Activated T-helper 1 cell treated with anti-CD3 and anti-CD28 coated beads, Interleukin-2, amount 50 U/mL, for 16 hours (primary cell): ENCODE data around the gene TXNDC11.

Experiments
- DNase-seq, 2 donors: peaks; one replicate each; pipeline ENCODE4 v3.0.0-alpha.2; 2020; ENCODE audit warnings: low read depth in 1 of 2, low spot score in 1 of 2

The TXNDC11 gene

DNA sequence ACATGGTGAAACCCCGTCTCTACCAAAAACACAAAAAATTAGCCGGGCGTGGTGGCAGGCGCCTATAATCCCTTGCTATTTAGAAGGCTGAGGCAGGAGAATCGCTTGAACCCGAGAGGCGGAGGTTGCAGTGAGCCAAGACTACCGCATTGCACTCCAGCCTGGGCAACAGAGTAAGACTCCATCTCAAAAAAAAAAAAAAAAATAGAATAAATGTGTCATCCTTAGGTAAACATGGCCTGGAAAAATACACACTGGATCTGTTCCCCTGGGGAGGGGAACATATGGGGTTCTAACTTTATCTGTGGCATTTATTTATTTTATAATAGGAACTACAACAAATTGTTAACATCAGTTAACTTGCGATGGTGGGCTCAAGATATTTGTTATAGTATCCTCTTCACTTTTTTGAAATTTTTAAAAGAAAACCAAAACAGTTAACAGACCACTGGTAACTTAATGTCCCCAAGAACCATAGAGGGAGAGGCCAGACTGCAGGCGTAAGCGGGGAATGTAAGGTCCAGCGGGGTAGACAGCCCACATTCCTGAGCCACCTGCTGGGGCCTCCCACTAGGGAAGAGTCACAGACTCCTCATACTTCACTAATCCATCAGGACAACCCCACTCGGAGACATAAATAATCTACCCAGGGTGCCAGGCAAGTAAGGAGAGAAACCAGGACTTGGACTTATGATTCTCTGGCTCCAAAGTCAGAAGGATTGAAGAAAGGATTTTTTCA lies 12.5 kb upstream of the TXNDC11 start:
- no peak for DNase-seq

DNA sequence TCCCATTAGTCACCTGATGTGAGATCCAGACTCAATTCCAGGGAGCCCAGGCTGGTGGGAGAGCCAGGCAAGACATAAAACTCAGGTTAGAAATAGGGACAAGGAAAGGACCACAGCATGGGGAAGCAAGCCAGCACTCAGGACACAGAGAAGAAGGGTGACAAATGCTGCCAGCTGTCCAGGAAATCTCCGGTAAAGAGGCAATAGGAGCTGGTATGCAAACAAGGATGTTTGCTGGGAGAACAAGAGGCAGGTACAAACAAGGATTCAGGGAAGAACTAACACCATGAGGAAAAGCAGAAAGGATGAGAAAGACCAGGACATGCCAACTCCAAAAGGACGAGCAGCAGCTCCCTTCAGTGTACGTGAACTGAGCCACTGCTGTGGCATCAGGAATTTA lies 10.2 kb upstream of the TXNDC11 start:
- DNase-seq, result no peak

DNA sequence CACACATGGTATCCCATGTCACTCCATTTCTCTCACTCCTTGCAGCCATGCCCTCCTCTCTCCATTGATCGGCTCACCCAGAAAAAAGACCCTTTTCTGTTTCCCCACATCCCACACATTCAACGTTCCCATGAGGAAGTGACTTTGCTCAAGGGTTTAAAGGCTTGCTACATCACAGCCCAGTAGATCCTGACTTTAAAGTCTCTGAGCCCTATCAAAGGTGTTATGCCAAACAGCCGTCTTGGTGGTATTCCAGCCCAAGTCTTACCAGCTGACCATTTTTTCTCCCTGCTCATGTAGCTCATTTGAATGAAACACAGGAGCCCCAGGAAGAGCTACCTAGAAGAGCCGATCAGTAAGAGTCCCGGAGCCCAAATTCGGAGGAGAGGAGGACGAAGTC lies 7.4 kb upstream of the TXNDC11 start:
- DNase-seq, result no peak

DNA sequence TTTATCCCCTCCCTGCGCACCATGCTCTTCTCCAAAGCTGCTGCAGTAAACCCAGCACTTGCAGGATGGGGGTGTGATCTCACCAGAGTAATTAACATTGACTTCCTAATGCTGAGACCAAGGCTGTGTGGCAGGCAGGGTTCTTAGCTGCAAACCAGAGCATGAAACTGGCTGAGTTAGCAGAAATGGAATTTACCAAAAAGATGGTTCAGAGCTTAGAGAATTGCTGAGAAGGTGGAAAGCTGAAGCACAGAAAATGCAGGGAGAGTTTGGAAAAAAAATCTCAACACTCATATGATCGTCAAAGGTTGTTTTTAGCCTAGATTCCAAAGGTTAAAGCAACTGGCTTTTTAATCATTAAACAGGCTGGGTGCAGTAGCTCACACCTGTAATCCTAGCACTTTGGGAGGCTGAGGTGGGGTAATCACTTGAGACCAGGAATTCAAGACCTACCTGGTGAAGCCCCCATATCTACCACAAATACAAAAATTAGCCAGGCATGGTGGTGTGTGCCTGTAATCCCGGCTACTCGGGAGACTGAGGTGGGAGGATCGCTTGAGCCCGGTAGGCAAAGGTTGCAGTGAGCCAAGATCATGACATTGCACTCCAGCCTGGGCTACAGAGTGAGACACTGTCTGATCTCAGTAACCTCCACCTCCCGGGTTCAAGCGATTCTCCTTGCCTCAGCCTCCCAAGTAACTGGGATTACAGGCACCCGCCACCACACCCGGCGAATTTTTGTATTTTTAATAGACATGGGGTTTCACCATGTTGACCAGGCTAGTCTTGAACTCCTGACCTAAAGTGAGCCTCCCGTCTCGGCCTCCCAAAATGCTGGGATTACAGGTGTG lies 6.0 kb upstream of the TXNDC11 start:
- no peak for DNase-seq

DNA sequence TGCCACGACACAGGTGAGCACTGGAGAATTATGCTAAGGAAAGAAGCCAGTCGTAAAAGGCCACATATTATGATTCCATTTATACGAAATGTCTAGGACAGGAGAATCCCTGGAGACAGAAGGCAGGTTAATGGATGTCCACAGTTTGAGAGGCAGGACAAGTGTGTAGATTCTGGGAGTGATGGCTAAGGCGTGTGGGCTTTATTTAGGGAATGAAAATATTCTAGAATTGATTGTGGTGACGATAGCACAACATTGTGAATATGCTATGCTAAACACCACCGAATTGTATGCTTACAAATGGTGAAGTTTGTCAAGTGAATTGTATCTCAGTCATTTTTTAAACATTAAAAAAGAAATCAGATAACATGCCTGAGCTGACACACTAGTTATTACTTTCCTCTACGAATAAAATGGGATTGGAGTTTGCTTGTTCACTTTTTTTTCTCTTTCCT lies 5.3 kb upstream of the TXNDC11 start:
- no peak for DNase-seq

DNA sequence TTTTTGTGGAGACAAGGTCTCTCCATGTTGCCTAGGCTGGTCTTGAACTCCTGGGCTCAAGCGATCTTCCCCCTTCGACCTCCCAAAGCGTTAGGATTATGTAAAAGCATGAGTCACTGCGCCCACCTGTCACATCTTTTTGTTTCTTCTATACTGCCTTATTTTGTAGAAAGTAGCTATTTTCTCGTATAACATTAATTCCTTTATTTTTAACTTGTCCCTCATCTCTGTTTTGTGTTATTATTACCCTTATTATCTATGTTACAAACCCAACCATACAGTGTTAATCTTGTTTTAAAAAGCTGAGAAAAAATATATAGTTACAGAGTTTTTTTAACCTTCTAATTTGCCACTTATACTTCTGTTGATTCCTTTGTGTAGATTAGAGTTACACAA lies 1.4 kb upstream of the TXNDC11 start:
- no peak for DNase-seq

DNA sequence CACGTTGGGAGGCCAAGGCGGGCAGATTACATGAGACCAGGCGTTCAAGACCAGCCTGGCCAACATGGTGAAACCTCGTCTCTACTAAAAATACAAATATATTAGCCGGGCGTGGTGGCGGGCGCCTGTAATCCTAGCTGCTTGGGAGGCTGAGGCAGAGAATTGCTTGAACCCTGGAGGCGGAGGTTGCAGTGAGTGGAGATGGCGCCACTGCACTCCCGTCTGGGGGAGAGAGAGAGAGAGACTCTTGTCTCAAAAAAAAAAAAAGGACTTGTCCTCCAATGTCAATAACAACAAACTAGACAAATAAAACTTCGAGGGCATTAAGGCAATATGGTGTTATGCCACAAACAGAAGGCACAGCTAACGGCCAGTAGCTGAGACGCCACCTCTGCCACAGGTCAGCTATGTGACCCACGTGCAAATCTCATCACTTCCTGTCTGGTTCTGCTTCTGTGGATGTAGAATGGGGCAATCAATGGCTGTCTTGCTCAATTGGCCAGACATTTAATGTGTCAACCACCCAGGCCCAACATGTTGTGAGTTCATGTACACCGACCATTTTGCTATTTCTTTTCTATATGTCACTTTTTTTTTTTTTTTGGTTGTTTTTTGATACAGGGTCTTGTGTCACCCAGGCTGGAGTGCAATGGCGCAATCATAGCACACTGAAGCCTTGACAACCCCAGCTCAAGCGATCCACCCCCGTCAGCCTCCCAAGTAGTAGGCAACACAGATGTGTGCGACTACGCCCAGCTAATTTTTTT lies 834 bp upstream of the TXNDC11 start:
- no peak for DNase-seq

DNA sequence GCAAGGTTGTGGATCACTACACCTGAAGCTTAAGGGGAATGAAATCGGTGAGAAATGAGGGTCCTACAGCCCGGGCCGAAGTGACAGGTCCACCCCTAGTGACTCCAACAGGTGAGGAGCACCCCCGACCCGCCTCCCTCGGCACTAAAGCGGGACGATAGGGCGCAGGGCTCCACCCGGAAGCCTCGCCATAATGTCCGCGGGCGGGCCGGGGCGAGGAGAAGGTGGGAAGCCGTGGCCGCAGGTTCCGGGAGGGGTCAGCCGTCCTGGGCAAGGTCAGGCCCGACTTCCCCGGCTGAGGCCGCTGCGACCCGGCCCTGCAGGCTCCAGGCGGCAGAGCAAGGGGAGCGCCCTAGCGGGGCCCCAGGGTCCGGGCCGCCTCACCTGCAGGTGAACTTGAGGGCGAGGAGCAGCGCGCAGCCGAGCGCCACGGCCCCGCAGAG lies 543 bp downstream of the TXNDC11 start:
- peak; percentile 7 to 17 for DNase-seq

DNA sequence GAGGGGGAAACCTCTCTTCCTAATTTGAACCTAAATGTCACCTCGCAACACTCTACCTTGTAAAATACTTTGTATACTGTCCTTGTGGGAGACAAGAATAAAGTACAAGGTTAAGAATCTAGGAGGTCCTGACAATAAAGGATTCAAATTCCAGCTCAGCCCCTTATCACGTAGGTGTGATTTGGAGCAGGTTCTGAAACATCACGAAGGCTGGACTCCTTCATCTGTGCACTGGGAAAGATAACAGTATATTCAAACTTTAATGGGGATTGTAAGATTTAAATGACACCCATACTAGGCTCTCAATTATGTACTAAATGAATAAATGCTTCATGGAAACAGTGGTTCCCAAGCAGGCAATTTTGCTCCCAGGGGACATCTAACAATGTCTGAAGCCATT lies 2.1 kb downstream of the TXNDC11 start:
- no peak for DNase-seq

DNA sequence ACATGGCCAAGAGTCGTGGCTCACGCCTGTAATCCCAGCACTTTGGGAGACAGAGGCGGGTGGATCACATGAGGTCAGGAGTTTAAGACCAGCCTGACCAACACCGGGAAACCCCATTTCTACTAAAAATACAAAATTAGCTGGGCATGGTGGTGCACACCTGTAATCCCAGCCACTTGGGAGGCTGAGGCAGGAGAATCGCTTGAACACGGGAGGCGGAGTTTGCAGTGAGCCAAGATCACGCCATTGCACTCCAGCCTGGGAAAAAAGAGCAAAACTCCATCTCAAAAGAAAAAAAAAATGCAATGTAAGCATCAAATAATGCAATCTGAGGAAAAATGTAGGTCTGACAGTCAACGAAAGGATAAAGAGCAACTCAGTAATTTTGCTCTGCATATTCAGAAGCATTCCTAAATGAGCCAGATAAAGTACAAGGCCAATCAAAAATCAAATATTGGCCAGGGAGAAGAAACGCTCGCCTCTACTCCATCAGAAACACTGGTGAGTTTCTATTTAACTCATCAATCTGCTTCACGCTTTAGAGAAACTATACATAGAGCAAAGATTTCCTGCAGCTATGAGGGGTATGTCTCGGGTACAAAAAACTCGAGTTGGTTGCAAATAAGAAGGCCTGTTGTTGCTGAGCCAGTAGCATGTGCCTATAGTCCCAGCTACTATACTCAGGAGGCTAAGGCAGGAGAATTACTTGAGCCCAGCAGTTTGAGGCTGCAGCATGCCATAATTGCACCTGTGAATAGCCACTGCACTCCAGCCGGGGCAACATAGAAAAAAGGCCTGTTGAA lies 3.7 kb downstream of the TXNDC11 start:
- DNase-seq, result no peak

DNA sequence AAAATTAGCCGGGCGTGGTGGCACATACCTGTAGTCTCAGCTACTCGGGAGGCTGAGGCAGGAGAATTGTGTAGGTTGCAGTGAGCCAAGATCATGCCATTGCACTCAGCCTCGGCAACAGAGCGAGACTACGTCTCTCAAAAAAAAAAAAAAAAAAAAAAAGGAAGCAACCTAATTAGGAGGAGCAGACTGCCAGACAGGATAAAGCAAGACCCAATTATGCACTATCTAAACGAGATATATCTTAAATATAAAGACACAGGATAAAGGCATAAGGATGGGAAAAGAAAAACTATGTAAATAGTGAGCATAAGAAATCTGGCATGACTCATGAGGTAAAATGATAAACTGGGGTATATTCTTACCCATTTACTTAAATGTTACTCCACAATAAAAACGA lies 4.9 kb downstream of the TXNDC11 start:
- DNase-seq, result no peak

DNA sequence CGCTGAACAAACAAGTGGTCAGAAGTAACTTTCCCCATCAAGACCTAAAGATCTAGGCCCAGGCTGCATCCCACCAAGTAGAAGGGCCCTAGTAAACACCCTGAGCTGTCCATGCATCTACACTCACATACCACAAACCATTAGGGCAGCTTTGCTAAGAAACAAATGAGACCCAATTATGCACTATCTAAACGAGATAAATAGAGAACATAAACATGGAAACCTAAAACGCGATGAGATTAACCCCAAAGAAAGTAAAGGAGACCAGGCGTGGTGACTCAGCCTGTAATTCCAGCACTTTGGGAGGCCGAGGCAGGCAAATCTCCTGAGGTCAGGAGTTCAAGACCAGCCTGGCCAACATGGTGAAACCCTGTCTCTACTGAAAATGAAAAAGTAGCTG lies 5.8 kb downstream of the TXNDC11 start:
- no peak for DNase-seq

DNA sequence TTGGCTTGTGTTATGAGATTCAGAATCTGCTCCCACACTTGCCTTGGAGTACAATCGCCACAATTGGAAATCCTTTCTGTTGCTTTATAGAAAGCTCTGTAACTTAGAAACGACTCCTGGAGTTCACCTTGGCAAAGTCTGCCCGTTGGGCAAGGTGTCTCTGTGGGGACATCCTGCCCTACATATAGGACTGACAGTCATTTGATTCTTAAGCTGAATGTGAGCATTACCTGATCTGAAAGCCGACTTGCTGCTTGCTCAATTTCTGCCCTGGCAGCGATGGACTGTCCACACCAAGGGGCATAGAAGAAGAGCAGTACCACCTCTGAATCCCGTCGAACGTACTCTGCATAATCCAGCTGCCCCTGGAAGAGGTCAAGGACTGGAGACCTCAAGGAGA lies 6.9 kb downstream of the TXNDC11 start:
- no peak for DNase-seq

DNA sequence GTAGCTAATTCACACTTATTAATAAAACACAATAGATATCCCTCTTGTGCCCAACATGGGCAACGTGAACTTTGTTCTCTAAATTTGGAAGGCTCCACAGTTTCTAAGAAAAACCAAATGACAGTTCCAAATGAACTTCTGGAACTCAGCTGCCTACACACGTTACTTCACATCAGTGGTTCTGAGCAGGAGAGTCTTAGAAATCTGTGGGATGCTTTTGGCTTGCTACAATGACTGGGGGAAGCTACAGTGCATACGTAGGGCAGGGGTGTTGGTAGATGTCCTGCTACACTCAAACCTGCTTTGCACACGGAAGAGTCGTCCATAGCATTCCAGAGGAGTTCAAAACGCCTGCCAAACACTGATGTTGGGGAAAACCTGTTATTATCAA lies 8.0 kb downstream of the TXNDC11 start:
- DNase-seq, result no peak

DNA sequence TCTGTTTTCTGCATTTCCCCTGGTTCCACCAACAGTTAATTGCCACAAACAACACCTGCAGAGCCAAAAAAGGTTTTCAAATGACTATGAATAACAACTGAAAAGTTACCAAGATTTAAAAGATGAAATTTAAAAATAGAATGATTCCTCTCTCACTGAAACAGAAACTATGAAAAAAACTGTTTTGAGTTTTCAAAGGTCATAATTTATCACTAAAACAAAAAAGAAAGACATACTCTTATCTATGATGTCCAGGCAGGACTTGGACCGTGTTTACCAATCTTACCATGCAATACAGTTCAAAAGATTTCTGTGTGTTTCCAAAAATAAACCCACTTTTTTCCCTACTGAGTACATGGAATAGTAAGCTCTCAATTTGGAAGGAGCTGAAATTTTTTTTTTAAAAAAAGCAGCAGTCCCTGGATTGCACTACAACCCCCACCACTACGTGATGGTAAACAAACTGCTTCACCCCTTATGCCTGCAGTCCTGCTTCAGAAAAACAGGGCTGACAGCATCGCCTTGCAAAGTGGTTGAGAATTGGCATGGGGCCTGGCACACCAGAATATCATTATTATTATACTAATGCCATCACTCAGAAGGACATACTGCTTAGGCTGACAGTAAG lies 8.5 kb downstream of the TXNDC11 start:
- no peak for DNase-seq

DNA sequence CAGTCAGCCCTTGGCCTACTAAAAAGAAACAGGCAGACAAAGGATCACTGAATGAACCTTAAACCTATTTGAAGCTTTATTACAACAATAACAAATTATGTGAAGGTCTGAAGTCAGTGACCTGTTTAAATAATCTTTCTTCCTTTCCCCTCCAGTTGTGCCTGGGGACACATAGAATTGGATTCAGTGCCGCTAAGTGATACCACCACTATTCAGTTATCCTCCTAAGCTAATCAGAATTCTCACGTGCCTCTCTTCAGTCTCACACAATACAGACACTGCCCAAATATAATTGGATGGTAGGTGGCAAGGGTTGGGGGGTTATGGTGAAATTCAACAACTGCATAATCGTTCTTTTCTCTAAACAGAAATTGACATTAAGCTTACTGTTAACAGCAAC lies 11.4 kb downstream of the TXNDC11 start:
- no peak for DNase-seq

DNA sequence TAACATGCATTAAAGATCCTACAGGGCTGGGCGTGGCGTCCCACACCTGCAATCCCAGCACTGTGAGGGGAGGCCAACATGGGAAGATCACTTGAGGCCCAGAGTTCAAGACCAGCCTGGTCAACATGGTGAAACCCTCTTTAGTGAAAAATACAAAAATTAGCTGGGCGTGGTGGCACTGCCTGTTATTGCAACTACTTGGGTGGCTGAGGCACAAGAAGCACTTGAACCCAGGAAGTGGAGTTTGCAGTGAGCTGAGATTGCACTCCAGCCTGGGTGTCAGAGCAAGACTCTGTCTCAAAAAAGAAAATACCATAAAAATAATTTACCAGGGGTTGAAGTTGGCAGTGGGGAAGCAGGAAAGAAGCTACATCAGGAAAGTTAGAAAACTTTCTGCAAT lies 12.9 kb downstream of the TXNDC11 start:
- DNase-seq, result no peak

DNA sequence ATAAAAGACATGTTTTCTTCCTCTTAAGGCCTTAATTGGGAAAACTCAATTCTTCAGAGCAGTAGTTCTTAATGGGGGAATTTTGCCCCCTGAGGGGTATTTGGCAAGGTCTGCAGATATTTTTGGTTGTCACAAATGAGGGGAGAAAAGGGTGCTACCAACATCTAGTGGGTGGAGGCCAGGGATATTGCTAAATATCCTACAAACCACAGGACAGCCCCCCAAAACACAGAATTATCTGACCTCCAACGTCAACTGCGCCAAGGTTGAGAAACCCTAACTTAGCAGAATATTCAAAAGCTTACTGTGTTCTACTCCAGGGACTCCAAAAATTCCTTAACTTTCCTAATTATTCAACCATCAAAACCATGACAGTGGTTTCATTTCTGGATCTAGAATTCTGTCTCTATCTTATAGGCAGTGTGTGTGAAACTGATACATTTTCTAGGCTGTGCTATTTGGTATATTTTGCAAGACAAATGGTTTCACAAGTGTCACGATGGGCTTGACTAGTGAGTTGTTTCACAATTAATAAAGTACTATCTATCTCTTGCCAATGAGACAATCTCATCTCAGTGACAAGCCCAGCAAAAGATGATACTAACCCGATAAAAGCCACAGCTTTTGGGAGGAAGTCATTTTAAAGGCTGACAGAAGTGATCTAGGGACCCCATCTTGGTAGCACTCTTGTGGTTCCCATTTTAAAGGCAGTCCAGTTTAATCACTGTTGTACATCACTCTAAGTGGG lies 14.7 kb downstream of the TXNDC11 start:
- no peak for DNase-seq

DNA sequence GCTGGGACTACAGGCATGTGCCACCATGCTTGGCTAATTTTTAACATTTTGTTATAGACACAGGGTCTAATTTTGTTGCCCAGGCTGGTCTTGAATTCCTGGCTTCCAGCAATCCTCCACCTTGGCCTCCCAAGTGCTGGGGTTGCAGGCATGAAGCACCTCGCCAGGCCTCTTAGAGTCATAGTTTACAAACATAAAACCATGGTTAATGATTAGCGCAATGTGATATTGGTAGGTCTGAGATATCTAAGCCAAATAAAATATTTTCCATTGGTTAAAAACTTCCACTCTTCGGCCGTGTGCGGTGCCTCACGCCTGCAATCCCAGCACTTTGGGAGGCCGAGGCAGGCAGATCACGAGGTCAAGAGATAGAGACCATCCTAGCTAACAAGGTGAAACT lies 16.6 kb downstream of the TXNDC11 start:
- DNase-seq, result no peak

DNA sequence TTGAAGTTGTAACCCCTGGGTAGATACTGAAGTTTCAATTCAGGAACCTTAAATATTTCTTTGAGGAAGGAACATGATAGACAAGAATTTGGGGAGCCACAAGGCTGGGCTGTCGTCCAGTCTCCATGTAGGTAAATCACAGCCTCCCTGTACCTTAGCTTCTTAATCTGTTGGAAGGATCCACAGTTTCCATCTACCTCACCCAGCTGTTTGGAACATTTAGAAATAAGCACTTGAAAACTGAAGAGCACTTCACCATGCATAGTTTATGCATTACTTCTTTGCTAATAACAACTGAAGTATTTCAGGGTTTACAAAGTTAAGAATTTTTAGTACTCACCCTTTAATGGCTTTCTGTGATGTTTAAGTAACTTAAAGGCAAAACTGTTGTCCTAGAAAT lies 17.2 kb downstream of the TXNDC11 start:
- no peak for DNase-seq
